Neural cell (in vitro differentiated cells): ENCODE measurements around the gene PC. TPM values are rescaled to one million over a fixed set of nuclear protein-coding genes. Genes with fewer than 3 reads are reported as not detected.

Experiments used
- H2AFZ ChIP-seq: fragments of 200-600, 300-800 bp; sonication (generic), shearing (Covaris generic); 2 replicates; pipeline ENCODE4 v1.6.0; 2014; ENCODE audit warnings: low read depth, mild to moderate bottlenecking, antibody characterized with exemption, low read length, moderate library complexity
- H3F3A ChIP-seq: fragments of 200-600 bp; shearing (Covaris generic); 2 replicates; pipeline ENCODE4 v1.6.1; 2016; ENCODE audit warnings: mild to moderate bottlenecking, moderate library complexity, mixed read lengths, antibody characterized with exemption, low read length; ENCODE audit not compliant: insufficient read depth, poor library complexity, severe bottlenecking
- H3K27ac ChIP-seq: fragments of 200-600, 300-800 bp; sonication (generic), shearing (Covaris generic); 2 replicates; pipeline ENCODE4 v1.5.1; 2014; ENCODE audit warnings: mild to moderate bottlenecking, low read length, moderate library complexity
- H3K27me3 ChIP-seq: fragments of 300-800, 200-600 bp; sonication (generic), shearing (Covaris generic); 2 replicates; pipeline ENCODE4 v1.6.0; 2014; ENCODE audit warnings: mild to moderate bottlenecking, low read depth, low read length, moderate library complexity; ENCODE audit not compliant: insufficient read depth
- H3K36me3 ChIP-seq: fragments of 300-800, 200-600 bp; sonication (generic), shearing (Covaris generic); 2 replicates; pipeline ENCODE4 v1.5.1; 2014; ENCODE audit warnings: mild to moderate bottlenecking, antibody characterized with exemption, low read length, moderate library complexity; ENCODE audit not compliant: insufficient read depth
- H3K4me2 ChIP-seq: fragments of 300-800, 200-600 bp; sonication (generic), shearing (Covaris generic); 2 replicates; pipeline ENCODE4 v1.6.0; 2014; ENCODE audit warnings: mild to moderate bottlenecking, low read length
- H3K4me3 ChIP-seq: fragments of 300-800, 200-600 bp; sonication (generic), shearing (Covaris generic); 2 replicates; pipeline ENCODE4 v1.5.1; 2014; ENCODE audit warnings: mild to moderate bottlenecking, low read length, moderate library complexity
- H3K79me2 ChIP-seq: fragments of 200-600 bp; shearing (Covaris generic); replicated peaks from 2 replicates; pipeline ENCODE4 v1.6.0; 2014; ENCODE audit warnings: mild to moderate bottlenecking, low read length, moderate library complexity; ENCODE audit not compliant: insufficient read depth
- H3K9ac ChIP-seq: fragments of 300-800, 200-600 bp; sonication (generic), shearing (Covaris generic); 2 replicates; pipeline ENCODE4 v1.6.1; 2016; ENCODE audit warnings: mild to moderate bottlenecking, low read length, mixed read lengths
- H3K9me2 ChIP-seq: fragments of 200-600 bp; shearing (Covaris generic); 2 replicates; pipeline ENCODE4 v1.6.1; 2016; ENCODE audit warnings: mild to moderate bottlenecking, low read length, mixed read lengths; ENCODE audit not compliant: insufficient read depth
- H3K9me3 ChIP-seq: fragments of 200-600, 300-800 bp; sonication (generic), shearing (Covaris generic); 2 replicates; pipeline ENCODE4 v1.6.1; 2016; ENCODE audit warnings: mild to moderate bottlenecking, mixed run types, low read length, moderate library complexity, mixed read lengths
- H4K20me1 ChIP-seq: fragments of 200-600 bp; shearing (Covaris generic); 2 replicates; pipeline ENCODE4 v1.6.1; 2016; ENCODE audit warnings: mild to moderate bottlenecking, mixed run types; ENCODE audit not compliant: insufficient read depth
- CTCF ChIP-seq: fragments of 450-650 bp; IDR thresholded peaks from 2 replicates; pipeline ENCODE4 v1.5.1; 2014; ENCODE audit warnings: antibody characterized with exemption, mild to moderate bottlenecking, moderate library complexity; ENCODE audit not compliant: poor library complexity, severe bottlenecking
- EP300 ChIP-seq: fragments of 450-650 bp; conservative IDR thresholded peaks from 2 replicates; pipeline ENCODE4 v1.6.1; 2014; ENCODE audit warnings: antibody characterized with exemption, mild to moderate bottlenecking, moderate library complexity; ENCODE audit not compliant: poor library complexity, severe bottlenecking
- EZH2 ChIP-seq: fragments of 200-600, 300-800 bp; shearing (Covaris generic), sonication (generic); IDR thresholded peaks from 2 replicates; pipeline ENCODE4 v1.6.1; 2014; ENCODE audit warnings: antibody characterized with exemption, low read length, borderline replicate concordance, mild to moderate bottlenecking; ENCODE audit not compliant: insufficient read depth, poor library complexity, severe bottlenecking
- MXI1 ChIP-seq: fragments of 450-650 bp; conservative IDR thresholded peaks from 2 replicates; pipeline ENCODE4 v1.6.1; 2014; ENCODE audit warnings: antibody characterized with exemption, mild to moderate bottlenecking; ENCODE audit not compliant: poor library complexity, severe bottlenecking
- POLR2AphosphoS5 ChIP-seq: IDR thresholded peaks from 2 replicates; pipeline ENCODE4 v1.6.1; 2012
- RAD21 ChIP-seq: fragments of 450-650 bp; conservative IDR thresholded peaks from 2 replicates; pipeline ENCODE4 v1.6.1; 2014; ENCODE audit warnings: antibody characterized with exemption, mild to moderate bottlenecking, moderate library complexity
- SMC3 ChIP-seq: fragments of 450-650 bp; conservative IDR thresholded peaks from 2 replicates; pipeline ENCODE4 v1.6.1; 2014; ENCODE audit warnings: antibody characterized with exemption, mild to moderate bottlenecking, moderate library complexity; ENCODE audit not compliant: poor library complexity
- TAF1 ChIP-seq: IDR thresholded peaks from 2 replicates; pipeline ENCODE4 v1.6.1; 2012; ENCODE audit warnings: low read depth
- polyA plus RNA-seq: library from polyadenylated mRNA; depleted of rRNA; stranded (reverse); fragments of >200 nt; gene quantifications from 2 replicates; pipeline ENCODE4 v1.2.3, GENCODE V29; 2014
- TF ChIP-seq, protein P1 (sequence below): IDR thresholded peaks from 2 replicates; pipeline ENCODE4 v1.6.1; 2012; ENCODE audit warnings: borderline replicate concordance

Gene PC
- polyA plus RNA-seq, 1 donor from 2014 or later: 8.9 TPM

- TF ChIP-seq RAD21 (no peak), TAF1 (no peak), EP300 (no peak), EZH2 (no peak), MXI1 (no peak), CTCF (no peak), SMC3 (no peak), POLR2AphosphoS5 (no peak)
- TF ChIP-seq, protein P1, sequence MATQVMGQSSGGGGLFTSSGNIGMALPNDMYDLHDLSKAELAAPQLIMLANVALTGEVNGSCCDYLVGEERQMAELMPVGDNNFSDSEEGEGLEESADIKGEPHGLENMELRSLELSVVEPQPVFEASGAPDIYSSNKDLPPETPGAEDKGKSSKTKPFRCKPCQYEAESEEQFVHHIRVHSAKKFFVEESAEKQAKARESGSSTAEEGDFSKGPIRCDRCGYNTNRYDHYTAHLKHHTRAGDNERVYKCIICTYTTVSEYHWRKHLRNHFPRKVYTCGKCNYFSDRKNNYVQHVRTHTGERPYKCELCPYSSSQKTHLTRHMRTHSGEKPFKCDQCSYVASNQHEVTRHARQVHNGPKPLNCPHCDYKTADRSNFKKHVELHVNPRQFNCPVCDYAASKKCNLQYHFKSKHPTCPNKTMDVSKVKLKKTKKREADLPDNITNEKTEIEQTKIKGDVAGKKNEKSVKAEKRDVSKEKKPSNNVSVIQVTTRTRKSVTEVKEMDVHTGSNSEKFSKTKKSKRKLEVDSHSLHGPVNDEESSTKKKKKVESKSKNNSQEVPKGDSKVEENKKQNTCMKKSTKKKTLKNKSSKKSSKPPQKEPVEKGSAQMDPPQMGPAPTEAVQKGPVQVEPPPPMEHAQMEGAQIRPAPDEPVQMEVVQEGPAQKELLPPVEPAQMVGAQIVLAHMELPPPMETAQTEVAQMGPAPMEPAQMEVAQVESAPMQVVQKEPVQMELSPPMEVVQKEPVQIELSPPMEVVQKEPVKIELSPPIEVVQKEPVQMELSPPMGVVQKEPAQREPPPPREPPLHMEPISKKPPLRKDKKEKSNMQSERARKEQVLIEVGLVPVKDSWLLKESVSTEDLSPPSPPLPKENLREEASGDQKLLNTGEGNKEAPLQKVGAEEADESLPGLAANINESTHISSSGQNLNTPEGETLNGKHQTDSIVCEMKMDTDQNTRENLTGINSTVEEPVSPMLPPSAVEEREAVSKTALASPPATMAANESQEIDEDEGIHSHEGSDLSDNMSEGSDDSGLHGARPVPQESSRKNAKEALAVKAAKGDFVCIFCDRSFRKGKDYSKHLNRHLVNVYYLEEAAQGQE: no peak
- no peak overlapping the region for H3K9ac ChIP-seq
Measured at GRCh38 chr11:66922551-66922950, 35.6 kb downstream of the PC start.

DNA sequence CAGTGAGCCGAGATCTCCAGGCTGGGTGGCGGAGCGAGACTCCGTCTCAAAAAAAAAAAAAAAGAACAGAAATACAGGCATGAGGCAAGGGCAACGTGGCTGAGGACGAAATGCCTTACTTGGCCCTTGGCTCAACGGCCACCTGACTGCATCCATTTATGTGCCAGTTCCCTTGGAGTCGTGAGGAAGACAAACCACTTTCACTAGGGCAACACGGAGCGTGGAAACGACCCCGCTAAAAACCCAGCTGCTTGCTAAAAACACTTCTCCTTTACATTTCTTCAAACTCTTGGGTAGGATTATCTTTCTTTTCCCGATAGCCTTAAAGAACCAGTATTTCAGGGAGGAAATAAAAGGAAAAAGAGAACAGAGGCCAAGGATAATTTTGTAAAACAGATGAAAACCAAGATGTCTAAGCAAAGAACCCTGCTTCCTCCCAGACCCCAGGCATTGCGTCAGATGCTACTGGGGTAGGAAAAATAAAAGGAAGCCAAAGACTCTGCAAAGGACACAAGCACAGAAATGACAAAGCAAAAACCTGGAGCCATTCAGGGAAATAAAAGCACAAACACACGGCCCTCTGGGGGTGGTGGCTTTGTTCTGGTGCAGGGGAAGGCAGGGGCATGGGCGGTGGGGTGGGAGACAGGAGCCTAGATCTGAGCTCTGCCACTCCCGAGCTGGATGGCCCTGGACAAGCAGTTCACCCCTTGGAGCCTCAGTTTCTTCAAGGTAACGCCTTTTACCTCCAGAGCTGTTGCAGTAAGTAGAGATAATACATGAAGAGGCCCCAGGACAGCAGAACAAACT is 37.0 kb downstream of the PC start:
- Histone ChIP-seq H3K4me2 (no peak overlapping the region), H3K9me2 (no peaks in the 10 kb centered on the region), H3K27me3 (no peaks in the 10 kb centered on the region), H2AFZ (no peak overlapping the region), H3K9me3 (no peaks in the 10 kb centered on the region), H3K9ac (no peak overlapping the region), H3K79me2 (no peaks in the 10 kb centered on the region), H3K4me3 (no peak overlapping the region), H3K36me3 (no peaks in the 10 kb centered on the region), H3K27ac (no peak overlapping the region), H4K20me1 (no peaks in the 10 kb centered on the region), H3F3A (no peaks in the 10 kb centered on the region)
- TF ChIP-seq POLR2AphosphoS5 (no peak), CTCF (no peak), MXI1 (no peak), EZH2 (no peak), SMC3 (no peak), EP300 (no peak), TAF1 (no peak), RAD21 (no peak)
- TF ChIP-seq, protein P1: no peak

More at GRCh38 chr11:66922551-66922950, 35.6 kb downstream of the PC start:
- no peak overlapping the region for H2AFZ ChIP-seq
- no peaks in the 10 kb centered on the region for H3F3A ChIP-seq
- no peak overlapping the region for H3K4me3 ChIP-seq
- H3K9me2 ChIP-seq: no peaks in the 10 kb centered on the region
- no peak overlapping the region for H3K27ac ChIP-seq
- no peaks in the 10 kb centered on the region for H3K9me3 ChIP-seq
- H3K4me2 ChIP-seq: no peak overlapping the region
- H4K20me1 ChIP-seq: no peaks in the 10 kb centered on the region
- no peaks in the 10 kb centered on the region for H3K36me3 ChIP-seq
- no peaks in the 10 kb centered on the region for H3K27me3 ChIP-seq
- no peaks in the 10 kb centered on the region for H3K79me2 ChIP-seq
